Measurements from ENCODE around the gene WDR20.

DNA sequence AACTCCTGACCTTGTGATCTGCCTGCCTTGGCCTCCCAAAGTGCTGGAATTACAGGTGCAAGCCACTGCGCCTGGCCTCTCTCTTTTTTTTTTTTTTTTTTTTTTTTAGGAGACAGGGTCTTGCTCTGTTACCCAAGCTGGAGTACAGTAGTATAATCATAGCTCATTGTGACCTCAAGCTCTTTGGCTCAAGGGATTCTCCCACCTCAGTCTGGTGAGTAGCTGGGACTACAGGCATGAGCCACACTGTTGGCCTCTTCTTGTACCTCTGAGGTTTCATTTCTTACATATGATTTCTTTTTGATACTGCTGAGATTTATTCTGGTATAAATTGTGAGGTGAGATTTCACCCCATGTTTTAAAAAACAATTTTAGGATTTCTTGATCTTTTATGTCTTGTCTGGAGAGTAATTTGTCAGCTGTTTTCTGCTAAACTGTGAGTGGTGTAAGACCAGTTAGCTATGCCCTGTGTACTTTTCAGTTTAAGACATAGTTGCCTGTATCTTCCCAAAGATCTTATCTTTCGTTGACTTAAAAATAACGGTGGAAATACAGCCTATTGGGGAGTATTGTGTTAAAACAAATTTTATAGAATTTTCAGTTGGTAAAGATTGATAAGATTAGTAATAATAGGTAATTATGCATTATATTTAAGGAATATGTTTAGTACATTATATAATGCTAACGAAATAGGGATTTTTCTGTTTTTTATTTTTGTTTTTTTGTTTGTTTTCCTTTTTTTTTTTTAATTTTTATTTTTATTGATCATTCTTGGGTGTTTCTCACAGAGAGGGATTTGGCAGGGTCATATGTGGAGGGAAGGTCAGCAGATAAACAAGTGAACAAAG, 31.7 kb downstream of the WDR20 start:
- TF ChIP-seq CTCF (conservative IDR thresholded peaks at IDR 0.05; ENCODE audit: low read depth, low read length) = no peak
- TF ChIP-seq EZH2 (IDR thresholded peaks at IDR 0.05; ENCODE audit: low read length, unreplicated experiment) = no peak
- TF ChIP-seq EZH2phosphoT487 (IDR thresholded peaks at IDR 0.05; ENCODE audit: borderline replicate concordance, low read length) = no peak
